ENCODE measurements around the gene EML4.

Gene EML4

GRCh38 chr2:42304059-42304713, 135.0 kb downstream of the EML4 start:
- no peak for TF ChIP-seq POLR2A (IDR thresholded peaks at IDR 0.05; ENCODE audit: low read length)
- TF ChIP-seq GATA1 (IDR thresholded peaks at IDR 0.05; ENCODE audit: low read depth, low read length) = no peak
- DNase-seq = no peak

- no peak for TF ChIP-seq POLR2A (IDR thresholded peaks at IDR 0.05; ENCODE audit: low read length)
- TF ChIP-seq GATA1 (IDR thresholded peaks at IDR 0.05; ENCODE audit: low read depth, low read length) = no peak
- DNase-seq = no peak
Observed at GRCh38 chr2:42307180-42307579, 138.0 kb downstream of the EML4 start.

- no peak for DNase-seq
- no peak for TF ChIP-seq POLR2A (IDR thresholded peaks at IDR 0.05; ENCODE audit: low read length)
- no peak for TF ChIP-seq GATA1 (IDR thresholded peaks at IDR 0.05; ENCODE audit: low read depth, low read length)
Observed at GRCh38 chr2:42309366-42309765, 140.2 kb downstream of the EML4 start.

DNA sequence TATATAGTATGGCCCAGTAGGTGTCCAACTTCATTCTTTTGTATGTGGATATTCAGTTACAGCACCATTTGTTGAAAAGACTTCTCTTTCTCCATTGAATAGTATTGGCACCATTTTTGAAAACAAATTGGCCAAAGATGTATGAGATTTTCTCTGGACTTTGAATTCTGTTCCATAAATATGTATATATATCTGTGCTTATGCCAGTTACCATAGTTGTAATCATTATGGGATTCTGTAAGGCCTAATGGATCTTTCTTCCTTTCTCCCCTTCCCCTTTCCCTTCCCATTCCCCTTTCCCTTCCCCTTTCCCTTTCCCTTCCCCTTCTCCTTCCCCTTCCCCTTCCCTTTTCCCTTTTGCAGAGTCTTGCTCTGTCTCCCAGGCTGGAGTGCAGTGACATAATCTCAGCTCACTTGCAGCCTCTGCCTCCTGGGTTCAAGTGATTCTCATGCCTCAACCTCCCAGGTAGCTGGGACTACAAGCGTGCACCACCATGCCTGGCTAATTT, 140.9 kb downstream of the EML4 start:
- no peak for TF ChIP-seq POLR2A (IDR thresholded peaks at IDR 0.05; ENCODE audit: low read length)
- no peak for TF ChIP-seq GATA1 (IDR thresholded peaks at IDR 0.05; ENCODE audit: low read depth, low read length)
- no peak for DNase-seq

GRCh38 chr2:42312106-42312505, 143.0 kb downstream of the EML4 start:
- TF ChIP-seq POLR2A (IDR thresholded peaks at IDR 0.05; ENCODE audit: low read length) (no peak), GATA1 (IDR thresholded peaks at IDR 0.05; ENCODE audit: low read depth, low read length) (no peak)

GRCh38 chr2:42314892-42315468, 145.8 kb downstream of the EML4 start:
- no peak for TF ChIP-seq POLR2A (IDR thresholded peaks at IDR 0.05; ENCODE audit: low read length)
- TF ChIP-seq GATA1 (IDR thresholded peaks at IDR 0.05; ENCODE audit: low read depth, low read length) = no peak
- no peak for DNase-seq

More at GRCh38 chr2:42312106-42312505, 143.0 kb downstream of the EML4 start:
- DNase-seq = no peak

GRCh38 chr2:42315844-42316470, 146.8 kb downstream of the EML4 start:
- TF ChIP-seq GATA1 (IDR thresholded peaks at IDR 0.05; ENCODE audit: low read depth, low read length) = no peak
- TF ChIP-seq POLR2A (IDR thresholded peaks at IDR 0.05; ENCODE audit: low read length) = no peak
- no peak for DNase-seq

DNA sequence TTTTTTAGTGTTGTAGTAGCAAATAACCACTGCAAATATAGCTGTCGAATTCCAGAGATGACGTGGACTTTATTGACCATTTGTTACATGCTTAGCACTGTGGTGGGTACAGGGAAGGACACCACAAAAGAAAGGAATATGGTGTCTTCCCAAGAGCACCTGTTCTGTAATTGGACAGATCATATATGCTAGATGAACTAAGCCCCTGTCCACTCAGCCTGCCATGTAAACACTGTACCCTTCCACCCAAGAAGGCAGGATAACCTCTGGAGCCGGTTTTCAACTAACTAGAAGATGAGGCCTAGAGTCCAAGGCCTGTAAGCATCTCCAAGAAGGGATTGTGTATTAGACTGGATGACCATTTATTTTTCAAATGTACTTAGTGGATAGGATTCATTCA, 147.8 kb downstream of the EML4 start:
- DNase-seq = no peak
- TF ChIP-seq POLR2A (IDR thresholded peaks at IDR 0.05; ENCODE audit: low read length) = no peak
- TF ChIP-seq GATA1 (IDR thresholded peaks at IDR 0.05; ENCODE audit: low read depth, low read length) = no peak

DNA sequence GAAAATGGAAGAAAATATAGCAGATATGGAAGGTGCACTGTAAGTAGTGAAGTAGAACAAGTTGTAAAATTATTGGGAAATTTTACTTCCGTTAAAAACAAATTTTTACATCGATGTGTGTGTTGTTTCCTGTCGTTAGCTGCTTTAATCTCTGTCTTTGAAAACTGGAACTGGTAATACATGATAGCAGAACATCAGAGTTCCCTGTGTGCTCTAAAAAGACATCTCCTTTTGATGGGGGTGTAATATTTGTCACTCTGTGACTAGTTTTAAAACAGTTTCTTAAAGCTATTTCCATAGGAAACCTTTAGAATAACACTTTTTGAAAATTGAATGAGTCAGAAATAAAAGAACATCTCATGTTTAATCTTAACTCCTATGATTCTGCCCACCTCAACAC, 148.3 kb downstream of the EML4 start:
- no peak for TF ChIP-seq POLR2A (IDR thresholded peaks at IDR 0.05; ENCODE audit: low read length)
- TF ChIP-seq GATA1 (IDR thresholded peaks at IDR 0.05; ENCODE audit: low read depth, low read length) = no peak
- no peak for DNase-seq

DNA sequence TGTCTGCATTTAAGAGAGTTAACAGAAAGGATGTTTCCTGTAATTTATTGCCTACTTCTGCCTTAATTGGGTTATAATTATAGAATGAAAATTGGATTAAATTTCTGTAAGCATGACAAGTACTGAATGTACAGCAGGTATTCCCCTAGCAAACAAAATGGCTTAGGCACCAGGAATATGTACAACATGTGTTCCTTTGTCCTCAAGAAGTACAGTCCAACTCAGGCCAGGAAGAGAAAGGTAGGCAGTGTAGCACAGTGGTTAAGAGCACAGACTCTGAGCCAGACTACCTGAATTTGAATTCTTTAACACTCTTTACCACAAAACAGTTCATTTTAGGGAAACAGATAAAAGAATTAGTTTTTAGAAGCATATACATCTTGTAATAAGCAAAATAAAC, 148.8 kb downstream of the EML4 start:
- TF ChIP-seq POLR2A (IDR thresholded peaks at IDR 0.05; ENCODE audit: low read length) = no peak
- TF ChIP-seq GATA1 (IDR thresholded peaks at IDR 0.05; ENCODE audit: low read depth, low read length) = no peak

DNA sequence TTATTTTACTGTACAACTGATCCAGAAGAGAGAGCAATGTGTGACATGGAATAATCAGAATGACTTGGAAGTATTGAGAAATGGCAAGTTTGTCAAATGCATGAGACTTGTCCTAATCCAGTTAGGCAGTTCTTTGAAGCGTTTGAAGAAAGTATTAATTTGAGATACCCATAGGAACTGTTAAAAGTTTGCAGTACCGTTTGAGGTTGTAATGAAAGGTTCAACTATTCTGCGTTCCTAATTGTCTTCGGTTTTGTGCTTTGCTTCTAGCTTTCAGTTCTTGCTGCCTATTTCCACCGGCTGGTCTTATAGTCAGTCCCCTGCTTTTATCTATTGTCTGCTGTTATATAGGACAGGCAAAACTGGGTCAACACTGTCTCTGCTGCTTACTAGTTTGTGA, 150.1 kb downstream of the EML4 start:
- no peak for DNase-seq
- no peak for TF ChIP-seq POLR2A (IDR thresholded peaks at IDR 0.05; ENCODE audit: low read length)
- no peak for TF ChIP-seq GATA1 (IDR thresholded peaks at IDR 0.05; ENCODE audit: low read depth, low read length)

More for the DNA sequence above, 148.8 kb downstream of the EML4 start:
- no peak for DNase-seq

DNA sequence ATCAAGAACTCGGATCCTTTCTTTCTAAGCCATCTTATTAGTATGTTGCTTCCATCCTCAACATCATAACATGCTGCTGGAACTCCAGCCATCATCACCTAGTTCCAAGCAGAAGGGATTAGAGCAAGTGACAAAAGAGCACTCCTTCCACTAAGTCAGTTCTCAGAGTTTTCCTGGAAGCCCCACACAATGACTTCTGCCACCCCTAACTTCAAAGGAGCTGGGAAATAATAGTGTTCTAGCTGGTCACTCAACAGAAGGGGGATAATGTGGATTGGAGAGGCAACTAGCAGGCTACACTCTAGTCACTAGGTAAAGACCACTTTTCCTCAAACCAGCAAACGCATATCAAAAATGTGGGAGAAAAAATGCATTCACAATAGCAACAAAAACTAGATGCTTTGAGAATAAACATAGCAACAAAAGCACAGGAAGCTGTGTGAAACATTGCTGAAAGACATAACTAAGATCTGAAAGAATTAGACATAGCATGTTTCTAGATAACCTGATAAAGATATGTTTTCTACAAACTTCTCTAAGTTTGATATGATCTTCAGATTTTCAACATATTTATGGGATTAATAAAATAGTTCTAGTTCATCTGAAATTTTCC, 152.4 kb downstream of the EML4 start:
- no peak for DNase-seq
- TF ChIP-seq GATA1 (IDR thresholded peaks at IDR 0.05; ENCODE audit: low read depth, low read length) (no peak), POLR2A (IDR thresholded peaks at IDR 0.05; ENCODE audit: low read length) (no peak)

GRCh38 chr2:42324244-42324643, 155.1 kb downstream of the EML4 start:
- no peak for DNase-seq
- no peak for TF ChIP-seq POLR2A (IDR thresholded peaks at IDR 0.05; ENCODE audit: low read length)
- TF ChIP-seq GATA1 (IDR thresholded peaks at IDR 0.05; ENCODE audit: low read depth, low read length) = no peak

DNA sequence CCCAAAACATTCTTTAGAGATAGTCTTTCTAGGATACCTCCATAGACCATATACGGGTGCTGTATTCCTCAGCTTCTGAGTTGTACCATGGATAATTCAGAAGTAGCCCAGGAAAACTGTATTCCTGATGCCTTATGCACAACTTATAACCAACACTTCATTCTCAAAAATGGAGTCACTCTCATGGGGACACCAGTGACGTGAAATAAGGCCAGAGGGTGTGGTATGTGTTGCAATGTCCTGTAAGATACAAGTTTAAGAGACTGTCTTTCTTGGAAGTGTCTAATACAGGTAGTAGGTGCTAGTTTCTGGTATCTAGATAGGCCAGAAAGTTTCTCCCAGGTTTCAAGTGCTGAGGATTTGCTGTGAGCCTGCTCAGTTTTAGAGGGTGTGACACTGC, 155.8 kb downstream of the EML4 start:
- DNase-seq = peak; percentile 7 to 47
- TF ChIP-seq GATA1 (IDR thresholded peaks at IDR 0.05; ENCODE audit: low read depth, low read length) (no peak), POLR2A (IDR thresholded peaks at IDR 0.05; ENCODE audit: low read length) (no peak)
